RWPE2 (cell line): ENCODE measurements around the gene ARID3C.

Experiments used
- ATAC-seq: fragments of 200-7000 bp; cut with Tn5 transposase; 3 replicates; pipeline ENCODE4 v1.9.1; 2021; ENCODE audit warnings: low read depth
- DNase-seq: peaks from one replicate; pipeline ENCODE4 v3.0.0-alpha.2; 2020; ENCODE audit warnings: low spot score
- H3K27ac ChIP-seq: fragments of 450-650 bp; 2 replicates; pipeline ENCODE4 v1.5.1; 2017; ENCODE audit warnings: mild to moderate bottlenecking; ENCODE audit not compliant: poor library complexity, severe bottlenecking
- H3K27me3 ChIP-seq: fragments of 250-450 bp; sonication (Bioruptor Pico); 2 replicates; pipeline ENCODE4 v1.5.1; 2021; ENCODE audit warnings: mild to moderate bottlenecking, moderate library complexity; ENCODE audit not compliant: insufficient read depth, poor library complexity, severe bottlenecking
- H3K36me3 ChIP-seq: fragments of 250-450 bp; sonication (Bioruptor Pico); 2 replicates; pipeline ENCODE4 v1.5.1; 2020; ENCODE audit warnings: low read depth, mild to moderate bottlenecking, moderate library complexity
- H3K4me1 ChIP-seq: fragments of 250-450 bp; sonication (Bioruptor Pico); 2 replicates; pipeline ENCODE4 v1.5.1; 2021; ENCODE audit warnings: mild to moderate bottlenecking, moderate library complexity; ENCODE audit not compliant: insufficient read depth, poor library complexity, severe bottlenecking
- H3K4me3 ChIP-seq: fragments of 250-450 bp; sonication (Bioruptor Pico); 2 replicates; pipeline ENCODE4 v1.5.1; 2021; ENCODE audit warnings: mild to moderate bottlenecking, moderate library complexity; ENCODE audit not compliant: severe bottlenecking
- H3K9me3 ChIP-seq: fragments of 250-450 bp; sonication (Bioruptor Pico); 2 replicates; pipeline ENCODE4 v1.5.1; 2021; ENCODE audit warnings: mild to moderate bottlenecking, moderate library complexity; ENCODE audit not compliant: severe bottlenecking
- TF ChIP-seq, protein P1 (sequence below): fragments of 450-650 bp; IDR thresholded peaks from one replicate; pipeline ENCODE4 v1.5.1; 2017; ENCODE audit warnings: mild to moderate bottlenecking, moderate library complexity; ENCODE audit not compliant: poor library complexity, severe bottlenecking

The ARID3C gene, protein sequence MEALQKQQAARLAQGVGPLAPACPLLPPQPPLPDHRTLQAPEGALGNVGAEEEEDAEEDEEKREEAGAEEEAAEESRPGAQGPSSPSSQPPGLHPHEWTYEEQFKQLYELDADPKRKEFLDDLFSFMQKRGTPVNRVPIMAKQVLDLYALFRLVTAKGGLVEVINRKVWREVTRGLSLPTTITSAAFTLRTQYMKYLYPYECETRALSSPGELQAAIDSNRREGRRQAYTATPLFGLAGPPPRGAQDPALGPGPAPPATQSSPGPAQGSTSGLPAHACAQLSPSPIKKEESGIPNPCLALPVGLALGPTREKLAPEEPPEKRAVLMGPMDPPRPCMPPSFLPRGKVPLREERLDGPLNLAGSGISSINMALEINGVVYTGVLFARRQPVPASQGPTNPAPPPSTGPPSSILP

DNA sequence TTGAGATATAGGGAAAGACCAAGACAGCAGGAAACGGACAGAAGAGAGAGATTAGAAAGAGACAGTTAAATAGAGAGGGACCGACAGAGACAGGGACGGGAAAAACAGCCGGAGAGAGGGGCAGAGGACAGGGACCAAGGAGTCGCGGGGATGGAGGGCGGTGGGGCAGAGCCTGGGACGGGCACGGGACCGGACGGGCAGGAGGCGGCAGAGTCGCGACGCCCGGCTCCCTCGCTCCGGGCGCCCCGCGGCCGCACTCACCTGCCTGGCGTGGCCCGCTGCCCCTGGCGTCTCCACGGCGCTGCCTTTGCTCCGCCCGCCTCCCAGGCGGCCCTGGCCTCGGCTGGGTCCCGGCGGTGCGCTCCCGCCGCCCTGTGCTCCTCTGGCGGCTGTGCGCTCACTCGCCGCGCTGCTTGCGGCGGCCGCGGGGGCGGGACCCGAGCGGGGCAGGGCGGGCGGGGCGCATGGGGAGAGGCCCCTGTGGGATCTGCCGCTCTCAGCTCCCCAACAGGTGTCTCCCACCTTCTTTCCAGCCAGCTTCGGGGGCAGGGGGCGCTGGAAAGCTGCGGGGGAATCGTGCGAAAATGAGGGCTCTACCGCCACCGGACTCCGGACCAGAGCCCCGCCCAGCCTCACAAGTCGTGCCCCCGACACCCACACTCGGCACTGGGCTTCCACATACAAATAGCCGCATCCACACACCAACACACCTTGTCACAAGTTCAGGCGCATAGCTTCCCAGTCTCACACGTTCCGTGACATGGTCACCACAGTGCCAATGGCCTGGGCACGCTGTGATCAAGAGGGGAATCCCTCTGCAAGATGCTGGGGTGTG lies at the start of gene ARID3C:
Gene ARID3C, minus strand, starts transcription at position 411 of the 835 bp plus-strand sequence. CDS start 1,052 bp downstream, outside the sequence.
- ATAC-seq (peak; percentile 79), DNase-seq (no peak)
- Histone ChIP-seq H3K27ac (no peak within 1 kb of the TSS), H3K4me1 (peaks cover 2% of the 10 kb centered on the region), H3K4me3 (peak within 1 kb of the TSS; percentile 20), H3K9me3 (no peaks in the 10 kb centered on the region), H3K27me3 (peaks cover 53% of the 10 kb centered on the region), H3K36me3 (no peaks in the 10 kb centered on the region)
- TF ChIP-seq, protein P1, sequence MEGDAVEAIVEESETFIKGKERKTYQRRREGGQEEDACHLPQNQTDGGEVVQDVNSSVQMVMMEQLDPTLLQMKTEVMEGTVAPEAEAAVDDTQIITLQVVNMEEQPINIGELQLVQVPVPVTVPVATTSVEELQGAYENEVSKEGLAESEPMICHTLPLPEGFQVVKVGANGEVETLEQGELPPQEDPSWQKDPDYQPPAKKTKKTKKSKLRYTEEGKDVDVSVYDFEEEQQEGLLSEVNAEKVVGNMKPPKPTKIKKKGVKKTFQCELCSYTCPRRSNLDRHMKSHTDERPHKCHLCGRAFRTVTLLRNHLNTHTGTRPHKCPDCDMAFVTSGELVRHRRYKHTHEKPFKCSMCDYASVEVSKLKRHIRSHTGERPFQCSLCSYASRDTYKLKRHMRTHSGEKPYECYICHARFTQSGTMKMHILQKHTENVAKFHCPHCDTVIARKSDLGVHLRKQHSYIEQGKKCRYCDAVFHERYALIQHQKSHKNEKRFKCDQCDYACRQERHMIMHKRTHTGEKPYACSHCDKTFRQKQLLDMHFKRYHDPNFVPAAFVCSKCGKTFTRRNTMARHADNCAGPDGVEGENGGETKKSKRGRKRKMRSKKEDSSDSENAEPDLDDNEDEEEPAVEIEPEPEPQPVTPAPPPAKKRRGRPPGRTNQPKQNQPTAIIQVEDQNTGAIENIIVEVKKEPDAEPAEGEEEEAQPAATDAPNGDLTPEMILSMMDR, result no peak

DNA sequence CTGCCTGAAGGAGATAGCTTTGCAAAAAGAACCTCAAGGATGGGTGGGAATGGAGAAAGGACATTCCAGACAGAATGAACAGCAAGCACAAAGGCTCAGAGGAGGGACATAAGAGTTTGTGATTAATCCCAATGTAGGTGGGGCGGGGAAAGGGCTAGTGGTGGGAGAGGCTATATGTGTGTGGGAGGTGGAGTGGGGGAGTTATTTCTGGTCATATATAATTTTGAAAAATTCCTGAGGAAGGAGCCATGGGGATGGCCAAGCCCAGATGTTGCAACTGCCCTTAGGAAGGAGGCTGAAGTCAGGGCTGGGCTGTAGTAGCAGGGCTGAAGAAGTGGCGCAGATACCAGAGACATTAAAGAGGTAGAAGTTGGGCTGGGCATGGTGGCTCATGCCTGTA lies 47.0 kb upstream of the ARID3C start:
- H3K4me1 ChIP-seq, result no peaks in the 10 kb centered on the region
- TF ChIP-seq, protein P1, result no peak
- H3K27me3 ChIP-seq, result no peaks in the 10 kb centered on the region
- DNase-seq (no peak), ATAC-seq (no peak)
- no peaks in the 10 kb centered on the region for H3K9me3 ChIP-seq
- H3K36me3 ChIP-seq, result no peaks in the 10 kb centered on the region
- H3K4me3 ChIP-seq, result no peak overlapping the region
- H3K27ac ChIP-seq, result no peak overlapping the region

DNA sequence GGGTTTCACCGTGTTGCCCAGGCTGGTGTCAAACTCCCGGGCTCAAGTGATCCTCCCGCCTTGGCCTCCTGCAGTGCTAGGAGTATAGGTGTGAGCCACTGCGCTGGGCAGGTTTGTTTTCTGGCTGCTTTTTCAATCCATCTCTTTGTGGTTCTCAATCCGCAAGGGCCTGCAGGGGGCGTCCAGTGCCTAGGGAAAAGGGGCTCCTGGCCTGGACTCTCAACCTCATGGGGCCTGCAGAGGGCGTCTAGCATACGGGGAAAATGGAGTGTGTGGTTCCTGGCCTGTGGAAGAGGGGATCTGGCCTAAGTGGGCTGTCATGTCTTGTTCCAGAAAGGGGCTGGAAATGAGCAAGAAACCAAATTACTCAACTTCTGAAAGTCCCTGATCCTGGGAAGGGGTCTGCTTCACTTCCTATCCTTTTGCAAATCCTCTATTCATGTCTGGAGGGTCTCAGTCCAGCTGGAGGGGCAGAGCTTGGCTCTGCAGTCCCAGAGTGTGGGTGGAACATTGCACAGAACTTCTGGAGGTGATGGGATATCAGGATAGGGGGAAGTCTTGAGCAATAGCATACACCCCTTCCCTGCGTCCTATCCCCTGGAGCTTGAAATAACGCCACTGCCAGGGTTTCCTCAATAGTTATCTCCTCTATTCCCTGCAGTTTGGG lies 46.3 kb upstream of the ARID3C start:
- Histone ChIP-seq H3K4me1 (no peaks in the 10 kb centered on the region), H3K27me3 (no peaks in the 10 kb centered on the region), H3K36me3 (no peaks in the 10 kb centered on the region), H3K9me3 (no peaks in the 10 kb centered on the region), H3K27ac (no peak overlapping the region), H3K4me3 (no peak overlapping the region)
- DNase-seq (no peak), ATAC-seq (peak; percentile 75)
- TF ChIP-seq, protein P1, result peak; percentile 72

DNA sequence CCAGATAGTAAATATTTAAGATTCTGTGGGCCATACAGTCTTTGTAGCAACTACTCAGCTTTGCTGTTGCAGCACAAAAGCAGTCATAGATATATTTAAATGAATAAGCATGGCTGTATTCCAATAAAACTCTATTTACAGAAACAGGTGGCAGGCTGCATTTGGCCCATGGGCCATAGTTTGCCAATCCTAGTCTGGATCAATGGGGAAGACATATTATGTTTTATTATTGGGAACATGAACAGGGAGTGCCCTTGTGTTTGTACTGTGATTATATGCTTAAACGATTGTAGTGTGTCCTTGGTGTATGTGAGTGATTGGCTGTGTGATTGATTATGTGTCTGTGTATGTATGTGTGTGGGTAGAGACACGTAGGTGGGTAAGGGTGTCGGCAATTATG lies 45.6 kb upstream of the ARID3C start:
- Histone ChIP-seq H3K4me1 (no peaks in the 10 kb centered on the region), H3K27ac (no peak overlapping the region), H3K4me3 (no peak overlapping the region), H3K9me3 (no peaks in the 10 kb centered on the region), H3K36me3 (no peaks in the 10 kb centered on the region), H3K27me3 (no peaks in the 10 kb centered on the region)
- ATAC-seq (no peak), DNase-seq (no peak)
- TF ChIP-seq, protein P1, result no peak
